Activated CD8-positive, alpha-beta T cell treated with anti-CD3 and anti-CD28 coated beads for 36 hours (primary cell): ENCODE data around the gene PROSER2. TPM values are rescaled to one million over a fixed set of nuclear protein-coding genes. Genes with fewer than 3 reads are reported as not detected.

ENCODE experiments used
- ATAC-seq: fragments of 200-7000 bp; cut with Tn5 transposase; one replicate; pipeline ENCODE4 v1.10.0; 2021; ENCODE audit warnings: mild to moderate bottlenecking, moderate library complexity
- CTCF ChIA-PET: fragments of 350-600 bp; sonication (Branson Sonifier 250); formaldehyde crosslinking; loops from one replicate; lab custom pipeline; 2021; ENCODE audit warnings: antibody characterized with exemption; lab: Charles Lee
- POLR2A ChIA-PET: fragments of 350-600 bp; sonication (Branson Sonifier 250); formaldehyde crosslinking; loops from one replicate; lab custom pipeline; 2021; ENCODE audit warnings: antibody characterized with exemption; lab: Charles Lee
- DNase-seq: peaks from one replicate; pipeline ENCODE4 v3.0.0-alpha.2; 2020
- H3K27ac Mint-ChIP-seq: one replicate; pipeline ENCODE4 v1.8.0; 2021; ENCODE audit warnings: mild to moderate bottlenecking, mixed read lengths
- H3K27me3 Mint-ChIP-seq: one replicate; pipeline ENCODE4 v1.8.0; 2021; ENCODE audit warnings: mixed read lengths
- H3K36me3 Mint-ChIP-seq: one replicate; pipeline ENCODE4 v1.8.0; 2021; ENCODE audit warnings: low read depth, mixed read lengths
- H3K4me1 Mint-ChIP-seq: one replicate; pipeline ENCODE4 v1.8.0; 2021; ENCODE audit warnings: low read depth, mixed read lengths
- H3K4me3 Mint-ChIP-seq: one replicate; pipeline ENCODE4 v1.8.0; 2021; ENCODE audit warnings: mild to moderate bottlenecking, moderate library complexity, mixed read lengths
- H3K9me3 Mint-ChIP-seq: one replicate; pipeline ENCODE4 v1.8.0; 2021; ENCODE audit warnings: mixed read lengths
- intact Hi-C: fragments of 100-400 bp; cut with micrococcal nuclease; formaldehyde crosslinking; loops from one replicate; pipeline ENCODE4 v1.10.0; 2022
- total RNA-seq, 2 experiments: library from RNA; stranded (reverse); gene quantifications; one replicate each; pipeline ENCODE4 v1.2.3, GENCODE V29; 2021
- TF ChIP-seq, protein P1 (sequence below): fragments of 200-600 bp; IDR thresholded peaks from one replicate; pipeline ENCODE4 v1.8.0; 2022; ENCODE audit warnings: antibody characterized with exemption, mild to moderate bottlenecking

The PROSER2 gene
- total RNA-seq, 2 experiments from 2014 or later = 1.1 to 1.7 TPM

DNA sequence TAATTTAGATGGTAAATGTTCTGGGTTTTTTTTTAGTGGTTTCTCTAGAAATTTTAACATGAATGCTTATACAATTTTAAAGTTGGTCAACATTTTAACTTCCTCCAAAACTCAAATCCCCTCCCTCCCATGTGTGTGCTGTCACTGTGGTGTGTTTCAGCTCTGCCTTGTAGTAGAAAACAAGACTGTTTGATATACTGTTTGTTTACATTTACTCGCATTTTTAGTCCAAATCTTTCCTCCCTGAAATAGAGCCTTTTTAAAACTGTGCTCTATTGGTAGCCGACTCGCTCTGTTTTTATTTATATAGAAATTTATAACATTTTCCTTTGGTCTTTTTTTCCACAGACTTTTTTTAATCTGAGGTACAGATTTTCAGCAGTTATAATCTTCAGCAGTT, 19.3 kb downstream of the PROSER2 start:
- Mint-ChIP-seq H3K4me3 (no peak overlapping the region), H3K27me3 (peaks cover 23% of the 10 kb centered on the region), H3K36me3 (no peaks in the 10 kb centered on the region), H3K27ac (no peak overlapping the region), H3K4me1 (peaks cover 26% of the 10 kb centered on the region), H3K9me3 (no peaks in the 10 kb centered on the region)
- POLR2A ChIA-PET = no interaction called here
- DNase-seq (no peak), ATAC-seq (no peak)
- TF ChIP-seq, protein P1, sequence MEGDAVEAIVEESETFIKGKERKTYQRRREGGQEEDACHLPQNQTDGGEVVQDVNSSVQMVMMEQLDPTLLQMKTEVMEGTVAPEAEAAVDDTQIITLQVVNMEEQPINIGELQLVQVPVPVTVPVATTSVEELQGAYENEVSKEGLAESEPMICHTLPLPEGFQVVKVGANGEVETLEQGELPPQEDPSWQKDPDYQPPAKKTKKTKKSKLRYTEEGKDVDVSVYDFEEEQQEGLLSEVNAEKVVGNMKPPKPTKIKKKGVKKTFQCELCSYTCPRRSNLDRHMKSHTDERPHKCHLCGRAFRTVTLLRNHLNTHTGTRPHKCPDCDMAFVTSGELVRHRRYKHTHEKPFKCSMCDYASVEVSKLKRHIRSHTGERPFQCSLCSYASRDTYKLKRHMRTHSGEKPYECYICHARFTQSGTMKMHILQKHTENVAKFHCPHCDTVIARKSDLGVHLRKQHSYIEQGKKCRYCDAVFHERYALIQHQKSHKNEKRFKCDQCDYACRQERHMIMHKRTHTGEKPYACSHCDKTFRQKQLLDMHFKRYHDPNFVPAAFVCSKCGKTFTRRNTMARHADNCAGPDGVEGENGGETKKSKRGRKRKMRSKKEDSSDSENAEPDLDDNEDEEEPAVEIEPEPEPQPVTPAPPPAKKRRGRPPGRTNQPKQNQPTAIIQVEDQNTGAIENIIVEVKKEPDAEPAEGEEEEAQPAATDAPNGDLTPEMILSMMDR = no peak
- CTCF ChIA-PET = interaction anchor here (1.4 to 1.6 kb wide), 2 partner anchors 23 to 33 kb away, joined by 3 to 4 read pairs; no protein-coding TSS in a partner anchor
- intact Hi-C loops = no loop called here

DNA sequence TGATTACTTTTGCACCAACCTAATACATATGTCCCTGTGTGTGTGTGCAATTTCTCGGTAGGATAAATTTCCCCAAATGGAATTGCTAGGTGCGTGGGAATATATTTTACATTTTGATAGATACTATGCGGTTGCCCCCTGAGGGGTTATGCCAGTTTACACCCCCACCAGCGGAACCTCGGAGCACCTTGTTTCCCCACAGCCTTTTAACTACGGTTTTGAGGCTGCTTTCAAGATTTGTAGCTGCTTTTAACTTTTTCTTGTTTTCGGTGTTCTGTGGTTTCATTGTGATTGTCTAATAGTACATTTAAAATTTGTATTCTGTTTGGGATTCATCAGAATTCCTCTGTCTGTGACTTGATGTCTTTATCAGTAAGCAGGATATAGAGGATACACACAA, 22.0 kb downstream of the PROSER2 start:
- H3K4me3 Mint-ChIP-seq = no peak overlapping the region
- ATAC-seq (no peak), DNase-seq (peak; percentile 12)
- H3K36me3 Mint-ChIP-seq = no peaks in the 10 kb centered on the region
- no peak overlapping the region for H3K27ac Mint-ChIP-seq
- no peaks in the 10 kb centered on the region for H3K9me3 Mint-ChIP-seq
- TF ChIP-seq, protein P1 = no peak
- peaks cover 27% of the 10 kb centered on the region for H3K27me3 Mint-ChIP-seq
- peaks cover 16% of the 10 kb centered on the region for H3K4me1 Mint-ChIP-seq
- CTCF ChIA-PET = interaction anchor here (1.0 to 2.3 kb wide), 3 partner anchors 25 to 141 kb away, joined by 3 to 10 read pairs (median 5); no protein-coding TSS in a partner anchor
- POLR2A ChIA-PET = interaction anchor here (0.6 kb wide), 1 partner anchor 53 kb away, joined by 3 read pairs; no protein-coding TSS in a partner anchor
- intact Hi-C loops = no loop called here

DNA sequence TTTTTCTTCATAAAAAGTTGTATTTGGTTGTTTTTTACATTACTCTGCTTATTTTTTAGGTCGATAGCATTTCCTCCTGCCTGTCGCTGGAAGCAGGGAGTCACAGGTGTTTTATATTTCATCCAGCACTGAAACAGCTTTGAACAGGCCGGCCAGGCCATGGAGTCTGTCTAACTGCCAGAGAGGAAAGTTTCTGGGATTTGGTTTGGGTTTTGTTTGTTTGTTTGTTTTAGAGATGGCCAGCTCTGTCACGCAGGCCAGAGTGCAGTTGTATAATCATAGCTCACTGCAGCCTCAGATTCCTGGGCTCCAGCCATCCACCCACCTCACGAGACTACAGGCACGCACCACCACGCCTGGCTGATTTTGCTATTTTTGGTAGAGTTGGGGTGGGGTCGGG, 23.4 kb downstream of the PROSER2 start:
- Mint-ChIP-seq H3K9me3 (no peaks in the 10 kb centered on the region), H3K4me1 (peaks cover 16% of the 10 kb centered on the region), H3K27ac (no peak overlapping the region), H3K36me3 (no peaks in the 10 kb centered on the region), H3K4me3 (no peak overlapping the region), H3K27me3 (peaks cover 27% of the 10 kb centered on the region)
- POLR2A ChIA-PET = no interaction called here
- intact Hi-C loops = no loop called here
- CTCF ChIA-PET = interaction anchor here (1.2 to 2.3 kb wide), 2 partner anchors 29 to 64 kb away, joined by 3 to 5 read pairs; no protein-coding TSS in a partner anchor
- DNase-seq (no peak), ATAC-seq (no peak)
- TF ChIP-seq, protein P1 = no peak

DNA sequence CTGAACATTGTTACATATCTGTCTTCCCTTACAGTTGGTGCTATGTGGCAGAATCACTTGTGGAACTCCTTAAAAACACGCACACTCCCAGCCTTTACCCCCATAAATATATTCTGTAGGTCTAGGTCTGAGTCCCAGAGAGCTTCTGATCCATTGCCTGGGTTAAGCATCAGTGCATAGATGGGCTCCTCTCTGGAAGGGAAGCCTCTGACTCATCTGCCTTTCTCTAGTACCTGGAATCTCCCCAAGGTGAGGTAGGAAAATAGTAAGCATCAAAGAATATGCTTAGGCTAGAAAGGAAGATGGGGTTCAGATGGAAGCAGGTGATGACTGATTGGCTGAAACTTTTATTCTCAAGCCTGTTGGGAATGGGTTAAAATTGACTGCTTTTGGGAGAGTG, 26.1 kb downstream of the PROSER2 start:
- H3K4me1 Mint-ChIP-seq = peaks cover 15% of the 10 kb centered on the region
- ATAC-seq = no peak
- no peak overlapping the region for H3K4me3 Mint-ChIP-seq
- POLR2A ChIA-PET = no interaction called here
- H3K27me3 Mint-ChIP-seq = peaks cover 18% of the 10 kb centered on the region
- H3K9me3 Mint-ChIP-seq = no peaks in the 10 kb centered on the region
- no peaks in the 10 kb centered on the region for H3K36me3 Mint-ChIP-seq
- no peak for DNase-seq
- TF ChIP-seq, protein P1 = no peak
- CTCF ChIA-PET = no interaction called here
- no peak overlapping the region for H3K27ac Mint-ChIP-seq
- intact Hi-C loops = no loop called here

DNA sequence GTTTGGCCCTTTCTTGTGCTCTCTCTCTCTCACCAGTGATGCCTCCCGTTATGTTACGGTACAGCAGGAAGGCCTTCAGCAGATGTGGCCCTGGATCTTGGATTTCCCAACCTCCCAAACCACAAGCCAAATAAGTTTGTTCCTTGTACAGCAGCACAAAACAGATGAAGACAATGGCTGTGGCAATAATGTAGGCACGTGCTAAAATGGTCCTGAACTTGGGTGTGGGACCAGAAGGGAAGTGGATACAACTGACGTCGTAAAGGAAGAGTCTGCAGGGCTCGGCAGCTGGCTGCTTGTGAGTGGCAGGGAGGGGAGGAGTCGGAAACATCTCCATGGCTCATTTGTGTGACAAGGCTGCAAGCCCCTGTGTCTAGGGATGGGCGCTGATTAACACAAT, 26.8 kb downstream of the PROSER2 start:
- CTCF ChIA-PET = no interaction called here
- peaks cover 11% of the 10 kb centered on the region for H3K4me1 Mint-ChIP-seq

More for the DNA sequence above, 26.8 kb downstream of the PROSER2 start:
- POLR2A ChIA-PET = no interaction called here
- TF ChIP-seq, protein P1 = no peak
- no peak overlapping the region for H3K27ac Mint-ChIP-seq
- ATAC-seq = no peak
- no peak overlapping the region for H3K4me3 Mint-ChIP-seq
- no peaks in the 10 kb centered on the region for H3K36me3 Mint-ChIP-seq
- H3K27me3 Mint-ChIP-seq = peaks cover 18% of the 10 kb centered on the region
- H3K9me3 Mint-ChIP-seq = no peaks in the 10 kb centered on the region
- no peak for DNase-seq
- intact Hi-C loops = no loop called here
